CD4-positive, alpha-beta T cell treated with Interleukin-6 for 4 hours (primary cell): ENCODE results near the gene GET4.
A peak's percentile ranks its signal among the peaks of the same experiment; 100 is the strongest.

Source experiments
- DNase-seq: peaks from one replicate; pipeline ENCODE4 v3.0.0-alpha.2; 2020; ENCODE audit warnings: mixed read lengths

GET4 gene

DNA sequence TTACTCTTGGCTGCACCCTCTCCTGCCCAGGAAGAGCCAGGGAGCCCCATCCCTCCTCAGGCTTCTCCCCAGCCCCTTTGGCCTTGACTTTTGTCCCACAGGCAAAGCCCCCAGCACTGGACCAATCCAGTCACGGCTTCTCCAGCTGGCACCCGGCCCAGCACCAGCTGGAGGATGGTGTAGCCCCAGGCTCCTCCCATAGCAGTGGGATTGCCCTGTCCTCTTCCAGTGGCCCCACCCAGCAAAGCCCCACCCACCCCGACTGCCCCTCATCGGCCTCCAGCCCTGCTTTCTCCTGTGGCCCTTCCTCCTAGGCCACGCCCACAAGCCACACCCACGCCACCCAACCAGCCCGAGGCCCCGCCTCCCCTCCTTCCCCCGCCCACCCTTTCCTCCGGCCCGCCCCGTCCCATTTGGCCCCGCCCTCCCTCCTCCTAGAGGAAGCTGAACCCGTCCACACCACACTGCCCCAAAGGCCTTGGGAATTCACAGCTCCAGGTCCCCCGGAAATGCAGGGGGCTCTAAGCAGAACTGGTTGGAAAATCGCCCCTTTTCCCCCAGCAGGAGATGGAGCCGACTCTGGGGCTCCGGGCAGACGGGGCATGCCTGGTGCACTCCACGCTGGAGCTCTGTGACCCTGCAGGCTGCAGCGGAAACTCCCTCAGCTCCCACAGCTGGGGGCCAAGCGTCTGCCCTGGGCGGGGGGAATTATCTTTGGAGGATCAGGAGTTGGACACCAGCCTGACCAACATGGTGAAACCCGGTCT, 25.2 kb downstream of the GET4 start:
- DNase-seq: peak; percentile 47

DNA sequence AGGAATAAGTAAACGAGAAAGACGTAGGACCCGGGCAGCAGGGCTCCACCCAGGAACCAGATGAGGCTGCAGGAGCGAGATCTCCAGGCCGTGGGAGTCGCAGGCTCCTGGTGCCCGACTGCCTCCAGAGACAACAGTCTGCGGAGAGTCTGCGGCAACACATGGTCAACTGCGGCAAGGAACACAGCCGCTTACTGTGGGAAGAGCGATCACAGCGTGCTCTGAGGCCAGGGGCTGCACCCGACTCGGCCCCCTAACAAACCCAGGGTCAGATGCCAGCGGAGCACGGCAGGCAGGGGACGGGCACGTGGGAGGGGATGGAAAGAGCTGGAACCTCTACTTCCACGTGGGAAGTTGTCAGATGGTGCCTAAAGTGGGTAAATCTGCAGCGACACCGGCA, 26.6 kb downstream of the GET4 start:
- DNase-seq: no peak

DNA sequence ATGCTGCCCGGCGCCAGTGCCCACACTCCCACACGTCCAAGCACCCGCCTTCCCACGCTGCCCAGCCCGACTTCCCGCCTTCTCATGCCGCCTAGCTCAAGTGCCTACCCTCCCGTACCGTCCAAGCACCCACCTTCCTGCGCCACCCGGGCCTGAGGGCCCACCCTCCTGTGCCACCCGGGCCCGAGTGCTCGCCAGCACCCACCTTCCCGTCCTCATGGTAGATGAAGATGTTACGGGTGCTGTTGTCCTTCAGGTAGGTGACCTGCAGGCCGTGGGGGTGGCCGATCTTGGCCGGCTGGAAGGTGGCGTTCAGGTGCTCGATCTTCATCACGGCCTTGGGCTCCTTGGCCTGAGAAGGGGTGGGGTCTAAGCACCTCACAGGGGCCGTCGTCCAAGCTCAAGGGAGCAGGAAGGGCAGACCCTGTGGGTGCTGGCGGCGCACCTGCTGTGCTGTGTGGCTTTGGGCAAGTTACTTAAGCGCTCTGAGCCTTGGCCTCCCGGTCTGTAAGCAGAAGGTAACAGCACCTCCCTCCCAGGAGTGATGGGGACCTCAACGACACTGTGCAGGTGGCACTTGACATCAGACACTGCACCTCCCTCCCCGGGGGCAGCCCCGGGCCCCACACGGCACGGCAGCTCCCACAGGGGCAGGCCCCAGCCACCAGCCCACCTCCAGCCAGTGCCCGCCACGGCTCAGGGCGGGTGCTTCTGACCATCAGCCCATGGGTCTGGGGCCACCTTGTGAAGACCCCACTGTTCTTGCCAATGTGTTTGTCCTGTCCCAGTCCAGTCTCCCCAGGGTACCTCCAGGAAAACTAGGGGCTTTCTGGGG, 27.8 kb downstream of the GET4 start:
- DNase-seq: no peak

DNA sequence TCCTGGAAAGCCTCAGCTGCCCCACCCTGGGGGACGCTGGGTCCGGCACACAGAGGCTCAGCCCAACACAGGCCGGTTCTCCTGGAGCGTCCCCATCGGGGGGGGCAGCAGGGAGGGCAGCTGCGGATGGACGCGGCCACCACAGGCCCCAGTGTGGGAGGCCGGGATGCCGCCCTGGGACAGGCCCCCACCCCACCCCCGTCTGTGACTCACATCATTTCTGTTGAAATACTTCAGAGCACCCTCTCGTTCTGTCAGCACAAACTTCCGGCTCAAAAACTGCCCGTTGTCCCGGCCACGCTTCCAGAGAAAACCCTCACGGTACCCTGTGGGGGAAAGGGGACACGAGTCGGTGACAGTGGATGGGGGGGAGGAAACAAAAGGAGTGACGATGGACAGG, 28.5 kb downstream of the GET4 start:
- no peak for DNase-seq

DNA sequence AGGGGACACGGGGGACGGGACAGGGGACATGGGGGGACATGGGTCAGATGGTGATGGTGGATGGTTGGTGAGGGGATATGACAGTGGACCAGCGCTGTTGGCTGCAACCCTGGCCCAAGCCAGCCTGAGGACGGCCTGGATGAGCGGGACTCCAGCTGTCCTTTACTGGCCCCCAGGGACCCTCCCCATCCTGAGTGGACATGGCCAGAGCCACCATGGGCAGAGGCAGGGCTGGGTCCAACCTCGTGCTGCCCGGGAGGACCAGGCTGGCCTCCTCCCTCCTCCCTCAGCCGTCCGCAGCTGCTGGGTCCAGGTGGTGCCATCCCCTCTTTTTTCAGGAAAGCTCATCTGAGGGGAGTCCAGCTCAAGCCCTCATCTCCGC, 30.4 kb downstream of the GET4 start:
- no peak for DNase-seq

DNA sequence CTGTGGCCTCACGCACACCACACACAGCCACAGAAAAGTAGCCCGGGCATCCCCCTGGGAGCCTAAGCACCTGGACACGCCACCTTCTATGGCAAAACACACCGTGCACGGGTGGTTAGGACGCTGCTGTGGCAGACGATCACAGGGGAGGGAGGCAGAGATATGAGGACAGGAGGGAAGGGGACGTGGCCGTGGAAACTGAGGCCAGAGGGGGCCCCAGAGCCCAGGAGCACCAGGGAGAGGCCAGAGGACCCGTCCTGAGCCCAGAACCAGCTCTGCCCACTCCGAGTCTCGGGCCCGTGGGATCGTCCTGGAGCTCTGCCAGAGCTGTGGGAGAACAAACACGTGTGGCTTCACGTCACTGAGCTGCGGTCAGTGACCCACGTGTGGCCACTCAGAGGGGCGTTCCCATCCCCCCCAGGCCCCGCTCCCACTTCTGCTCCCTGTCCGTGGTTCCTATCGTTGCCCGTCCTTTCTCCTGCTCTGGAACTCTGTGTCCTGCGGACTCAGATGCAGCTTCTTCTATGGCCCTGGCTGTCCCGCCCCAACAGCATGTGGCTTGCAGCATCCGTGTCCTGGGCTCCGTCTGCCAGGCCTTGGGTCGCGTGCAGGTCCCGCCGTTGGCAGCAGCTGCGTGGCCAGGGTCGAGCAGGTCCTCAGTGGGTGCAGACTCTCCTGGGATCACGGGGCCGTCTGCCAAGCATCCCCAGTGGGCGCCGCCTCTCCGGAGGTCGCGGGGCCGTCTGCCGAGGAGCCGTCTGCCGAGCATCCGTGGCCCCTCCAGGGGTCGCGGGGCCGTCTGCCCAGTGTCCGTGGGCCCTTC, 31.0 kb downstream of the GET4 start:
- DNase-seq: no peak

DNA sequence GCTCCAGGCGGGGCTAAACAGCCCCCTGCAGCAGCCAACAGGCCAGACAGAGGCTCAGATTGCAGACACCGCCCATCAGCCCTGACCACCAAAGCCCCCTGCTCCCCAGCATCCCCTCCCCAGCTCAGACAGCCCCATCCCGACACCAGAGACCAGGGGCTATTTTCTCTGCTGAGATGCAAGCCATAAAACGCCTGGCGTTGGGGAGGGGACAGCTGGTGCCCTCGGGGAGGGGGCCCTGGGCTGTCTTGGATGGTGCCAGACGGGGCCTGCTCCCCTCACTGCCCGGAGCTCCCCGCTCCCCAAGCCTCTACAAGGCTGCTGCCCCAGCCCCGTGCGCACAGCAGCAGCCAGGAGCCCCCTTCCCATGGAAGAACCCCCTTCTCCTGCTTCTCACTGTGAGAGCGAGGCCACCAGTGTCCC, 31.8 kb downstream of the GET4 start:
- no peak for DNase-seq

DNA sequence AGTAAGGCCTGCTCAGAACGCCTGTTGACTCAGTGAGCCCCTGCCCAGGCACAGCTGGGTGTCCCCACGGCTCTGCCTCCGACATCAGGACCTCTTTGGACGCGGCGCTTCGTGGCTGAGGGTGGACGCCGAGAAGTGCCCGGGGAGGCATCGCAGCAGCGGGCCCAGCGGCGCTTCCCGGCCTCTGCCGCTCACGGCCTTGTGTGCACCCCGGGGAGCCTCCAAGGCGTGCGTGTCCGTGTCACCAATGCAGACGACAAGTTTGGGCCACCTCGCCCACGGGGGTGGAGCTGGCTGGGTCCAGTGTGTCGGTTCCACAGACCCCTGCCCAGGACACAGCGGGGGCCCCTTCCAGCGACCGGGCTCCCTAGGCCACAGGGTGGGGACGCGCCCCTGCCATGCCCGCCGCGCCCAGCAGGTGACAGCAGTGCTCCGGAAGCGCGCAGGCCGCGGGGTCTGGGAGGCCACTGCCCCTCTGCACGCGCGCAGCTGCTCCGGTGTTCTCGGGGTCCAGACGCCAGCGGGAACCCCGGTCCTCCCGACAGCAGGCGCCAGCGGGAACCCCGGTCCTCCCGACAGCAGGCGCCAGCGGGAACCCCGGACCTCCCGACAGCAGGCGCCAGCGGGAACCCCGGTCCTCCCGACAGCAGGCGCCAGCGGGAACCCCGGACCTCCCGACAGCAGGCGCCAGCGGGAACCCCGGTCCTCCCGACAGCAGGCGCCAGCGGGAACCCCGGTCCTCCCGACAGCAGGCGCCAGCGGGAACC, 32.4 kb downstream of the GET4 start:
- peak; percentile 76 for DNase-seq

DNA sequence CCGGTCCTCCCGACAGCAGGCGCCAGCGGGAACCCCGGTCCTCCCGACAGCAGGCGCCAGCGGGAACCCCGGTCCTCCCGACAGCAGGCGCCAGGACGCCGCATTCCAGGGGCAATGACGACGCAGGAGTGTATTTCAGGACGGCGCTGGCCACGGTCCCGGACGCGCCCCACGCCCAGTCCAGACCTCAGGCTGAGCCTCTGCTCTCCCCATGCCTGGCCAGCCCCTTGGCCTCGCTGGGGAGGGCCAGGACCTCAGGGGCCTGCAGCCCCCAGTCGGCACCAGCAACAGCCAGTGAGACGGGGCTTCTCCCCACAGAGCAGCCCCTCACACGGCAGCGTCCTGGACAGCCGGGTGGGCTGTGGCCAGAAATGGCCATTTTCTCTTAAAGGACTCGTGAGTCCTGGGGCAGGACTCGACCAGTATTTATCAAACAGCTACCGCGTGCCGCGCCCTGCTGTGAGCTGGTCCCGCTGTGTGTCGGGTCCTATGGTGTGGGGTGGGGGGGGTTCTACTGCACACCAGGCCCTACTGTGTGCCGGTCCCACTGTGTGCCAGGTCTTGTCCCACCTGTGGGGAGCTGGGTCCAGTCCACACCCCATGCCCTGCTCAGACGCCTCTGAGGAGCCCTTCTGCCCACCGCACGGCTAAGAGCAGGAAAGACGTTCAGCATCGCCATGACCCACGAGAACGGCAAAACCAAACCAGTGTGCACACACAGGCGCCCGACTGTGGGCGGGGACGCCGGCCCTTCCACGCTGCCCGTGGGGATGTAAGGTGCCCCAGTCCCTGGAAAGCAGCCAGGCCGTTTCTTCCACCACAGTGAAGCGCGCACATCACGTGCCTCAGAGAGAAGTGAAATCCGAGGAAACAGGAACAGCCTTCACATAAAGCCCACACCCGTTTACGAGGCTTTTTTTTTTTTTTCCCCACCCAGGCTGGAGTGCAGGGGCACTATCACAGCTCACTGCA, 33.3 kb downstream of the GET4 start:
- DNase-seq: peak; percentile 55

DNA sequence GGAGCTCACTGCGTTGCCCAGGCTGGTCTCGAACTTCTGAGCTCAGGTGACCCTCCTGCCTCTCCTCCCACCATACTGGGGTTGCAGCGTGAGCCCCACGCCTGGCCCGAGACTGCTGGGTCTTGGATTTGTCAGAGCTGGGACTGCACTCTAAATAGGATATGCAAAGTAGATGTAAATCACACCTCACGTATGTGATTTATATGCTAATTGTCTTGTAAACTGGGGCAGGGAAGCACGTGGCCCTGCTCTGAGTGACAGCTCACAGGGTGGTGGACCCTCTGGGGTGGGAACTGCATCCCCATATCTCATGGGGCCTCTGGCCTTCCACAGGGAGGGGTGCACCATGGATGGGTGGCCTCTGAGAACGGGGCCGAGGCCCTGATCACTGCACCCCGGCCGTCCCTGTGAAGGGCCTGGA, 34.1 kb downstream of the GET4 start:
- no peak for DNase-seq

DNA sequence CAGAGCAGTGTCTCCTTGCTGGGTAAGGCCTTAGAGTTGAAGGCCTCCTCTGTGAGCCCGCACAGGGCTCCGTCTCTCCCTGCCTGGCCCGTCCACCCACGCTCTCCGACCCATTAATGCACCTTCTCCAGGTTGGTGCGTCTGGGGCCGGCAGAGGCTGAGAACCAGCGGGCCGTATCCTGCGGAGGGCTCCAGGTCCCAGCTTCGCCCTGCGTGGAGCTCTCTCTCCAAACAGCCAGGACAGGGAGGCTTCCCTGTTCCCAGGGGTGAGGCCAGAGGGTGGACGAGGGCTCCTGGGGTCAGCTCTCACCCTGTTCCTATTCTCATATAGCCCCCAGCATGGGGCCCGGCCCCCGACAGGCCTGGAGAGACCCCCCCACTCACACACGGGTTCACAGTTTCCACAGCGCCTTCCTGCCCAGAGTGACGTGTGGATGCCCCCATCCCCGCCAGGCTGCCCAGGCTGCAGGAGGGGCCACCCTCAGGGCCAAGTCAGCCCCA, 34.6 kb downstream of the GET4 start:
- DNase-seq: no peak

DNA sequence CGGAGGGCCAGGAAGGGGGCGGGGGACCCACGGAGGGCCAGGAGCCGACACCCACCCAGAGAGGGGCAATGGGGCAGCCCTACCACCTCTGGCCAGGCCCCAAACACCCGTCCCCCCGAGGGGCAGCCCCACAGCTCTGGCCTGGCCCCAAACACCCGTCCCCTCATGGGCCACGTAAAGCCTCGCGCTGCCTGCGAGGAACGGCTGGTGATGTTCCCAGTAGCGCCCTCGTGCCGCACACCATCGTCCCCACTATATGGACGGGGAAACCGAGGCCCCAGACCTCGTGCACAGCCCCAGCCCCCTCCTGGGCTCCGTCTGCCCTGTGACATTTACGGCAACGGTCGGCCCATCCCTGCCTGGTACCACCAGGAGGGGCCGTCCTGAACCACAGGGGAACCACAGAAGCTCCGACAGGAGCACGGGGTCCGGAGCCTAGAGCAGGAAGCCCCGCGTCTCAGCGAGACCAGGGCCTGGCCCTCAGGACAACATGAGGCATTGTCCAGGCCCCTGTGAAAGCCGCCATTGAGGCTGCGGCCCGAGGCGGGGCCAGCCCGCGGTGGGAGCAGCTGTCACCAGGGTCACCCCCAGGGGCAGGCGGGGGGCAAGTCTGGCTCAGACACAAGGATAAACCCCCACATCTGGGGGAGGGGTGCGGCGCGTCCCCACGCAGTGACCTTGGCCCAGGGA, 35.6 kb downstream of the GET4 start:
- no peak for DNase-seq

DNA sequence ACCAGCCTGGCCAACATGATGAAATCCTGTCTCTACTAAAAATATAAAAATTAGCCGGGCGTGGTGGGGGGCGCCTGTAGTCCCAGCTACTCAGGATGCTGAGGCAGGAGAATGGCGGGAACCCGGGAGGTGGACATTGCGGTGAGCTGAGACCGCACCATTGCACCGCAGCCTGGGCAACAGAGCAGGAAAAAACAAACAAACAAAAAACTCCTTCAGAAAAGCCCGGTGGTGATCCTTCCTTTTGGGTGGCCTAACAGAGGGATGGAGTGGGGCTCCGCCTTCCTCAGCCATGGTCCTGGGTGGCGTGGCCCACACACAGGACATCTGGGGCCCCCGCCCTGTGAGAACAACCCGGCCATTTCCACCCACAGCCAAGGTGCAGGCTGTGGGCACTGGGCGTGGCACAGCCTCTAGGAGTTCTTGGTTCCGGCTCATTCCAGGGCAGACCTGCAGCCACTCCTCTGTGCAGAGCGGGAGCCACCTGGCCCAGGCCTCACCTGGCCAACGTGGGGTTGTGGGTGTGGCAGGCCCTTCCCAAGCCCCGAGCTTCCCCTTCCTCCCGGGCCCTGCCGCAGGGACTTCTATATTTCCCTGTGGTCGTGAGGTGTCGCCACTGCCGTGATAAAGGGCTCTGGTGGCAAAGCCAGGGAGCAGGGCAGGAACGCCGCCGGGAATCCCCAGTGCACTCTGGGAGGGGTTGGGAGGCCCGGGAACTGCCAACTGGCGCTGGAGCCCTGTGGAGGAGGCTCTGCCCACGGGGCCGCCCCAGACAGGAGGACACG, 37.6 kb downstream of the GET4 start:
- DNase-seq: no peak

DNA sequence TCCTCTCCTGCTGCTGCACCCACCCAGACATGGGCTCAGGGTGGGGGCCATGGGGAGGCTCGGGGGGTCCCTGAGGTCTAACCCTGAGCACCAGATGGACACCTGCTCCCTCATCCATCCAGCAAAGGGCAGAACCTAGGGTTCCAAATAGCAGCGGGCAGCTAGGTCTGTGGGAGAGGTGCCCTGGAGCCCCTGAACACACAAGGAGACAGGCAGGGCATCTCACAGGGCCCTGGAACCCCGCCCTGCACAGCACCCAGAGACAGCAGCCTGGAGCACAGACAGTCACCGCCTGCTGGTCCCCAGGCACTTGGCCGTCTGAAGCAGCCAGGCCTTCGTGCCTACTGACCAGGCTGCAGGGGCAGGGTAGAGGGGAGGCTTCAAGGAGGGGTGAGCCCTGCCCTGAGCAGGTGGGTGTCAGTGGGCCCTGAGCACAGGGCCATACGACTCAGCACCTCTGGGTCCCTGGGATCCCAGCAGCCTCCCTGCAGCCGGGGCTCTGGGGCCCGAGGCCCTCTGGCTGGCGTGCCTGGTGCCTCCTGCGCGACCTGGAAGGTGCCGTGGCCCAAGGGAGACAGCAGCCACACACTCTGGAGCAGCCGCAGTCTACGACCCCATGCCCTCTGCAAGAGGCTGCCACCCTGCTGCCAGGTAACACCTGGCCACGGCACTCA, 38.3 kb downstream of the GET4 start:
- no peak for DNase-seq

DNA sequence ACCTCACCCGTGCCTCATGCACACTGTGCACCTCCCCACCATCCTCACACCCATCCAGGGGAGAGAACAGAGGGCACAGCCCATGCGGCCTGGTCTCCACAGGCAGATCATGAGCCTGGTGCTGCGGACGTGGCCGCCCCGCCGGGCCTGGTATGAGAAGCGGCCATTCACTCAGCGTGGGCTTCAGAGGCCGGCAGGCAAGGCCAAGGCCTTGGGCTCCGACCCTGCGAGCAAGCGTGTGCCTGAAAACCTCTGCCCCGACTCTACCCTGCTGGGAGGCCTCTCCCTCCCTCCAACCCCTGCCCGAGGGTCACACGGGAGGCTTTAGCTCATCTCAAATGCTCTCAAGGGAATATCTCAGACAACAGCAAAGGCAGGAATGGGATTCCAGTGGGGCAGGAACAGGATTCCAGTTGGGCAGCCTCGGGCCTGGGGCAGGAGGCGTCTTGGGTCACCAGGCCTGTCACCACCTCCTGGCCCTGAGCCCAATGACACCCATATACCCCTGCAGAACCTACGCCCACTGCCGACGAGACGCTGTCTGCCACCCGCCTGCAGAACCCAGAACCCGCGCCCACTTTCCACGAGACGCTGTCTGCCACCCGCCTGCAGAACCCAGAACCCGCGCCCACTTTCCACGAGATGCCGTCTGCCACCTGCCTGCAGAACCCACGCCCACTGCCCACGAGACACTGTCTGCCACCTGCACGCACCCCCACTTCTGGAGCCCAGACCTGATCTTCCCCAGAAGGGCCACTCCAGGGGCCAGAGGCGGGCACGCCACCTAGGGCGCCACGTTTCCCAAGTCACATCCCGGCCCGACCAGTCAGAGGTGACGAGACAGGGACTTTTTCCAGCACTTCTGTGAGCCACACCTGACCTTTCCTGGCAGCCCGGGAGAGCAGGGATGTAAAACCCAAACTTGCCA, 39.2 kb downstream of the GET4 start:
- no peak for DNase-seq

DNA sequence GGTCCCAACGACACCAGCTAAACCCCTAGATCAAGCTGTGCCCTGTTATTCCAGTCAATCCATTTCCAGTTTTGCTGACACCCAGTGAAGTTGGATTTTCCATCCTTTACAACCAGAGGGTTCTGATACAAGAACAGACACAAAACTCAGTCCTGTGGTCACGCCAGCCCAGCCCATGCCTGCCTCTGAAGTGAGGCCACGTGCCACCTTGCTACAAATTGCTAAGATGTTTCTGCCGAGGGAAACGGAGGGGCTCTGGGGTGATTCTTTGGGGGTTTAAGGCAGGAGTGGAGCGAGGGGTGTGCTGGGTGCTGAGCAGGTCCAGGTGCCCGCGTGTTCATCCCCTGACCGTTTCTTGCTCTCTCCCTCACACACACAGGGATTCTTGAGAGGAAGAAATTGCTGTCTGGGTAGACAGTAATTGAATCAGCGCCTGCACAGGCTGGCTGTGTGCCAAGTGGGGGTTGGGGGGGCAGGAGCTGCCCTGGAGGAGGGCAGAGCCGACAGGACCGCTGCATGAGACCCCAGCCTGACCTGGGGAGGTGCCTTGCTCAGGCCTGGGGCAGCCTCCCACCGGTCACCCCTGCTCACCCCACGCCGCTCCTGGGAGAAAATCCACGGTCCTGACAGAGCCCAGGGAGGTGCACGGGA, 40.1 kb downstream of the GET4 start:
- DNase-seq: no peak
